Transverse colon (tissue), 4 donors: Measurements from ENCODE around the gene ZDBF2. TPM values are rescaled to one million over a fixed set of nuclear protein-coding genes. Genes with fewer than 3 reads are reported as not detected.
"Not testable (repeated sequence)": the region's sequence is repeated elsewhere in the genome, so short reads cannot be mapped to it uniquely, and the experiment has no call there.

Experiments
- DNase-seq: peaks from one replicate; pipeline ENCODE4 v3.0.0-alpha.2; 2019
- H3K27ac ChIP-seq, 4 donors: fragments of 200-600 bp; sonication (generic); 2 replicates each; pipeline ENCODE4 v1.5.1; 2016 to 2018; ENCODE audit warnings: inconsistent platforms in 4 of 4
- H3K27me3 ChIP-seq: fragments of 200-600 bp; sonication (generic); 2 replicates; pipeline ENCODE4 v1.5.1; 2017; ENCODE audit warnings: inconsistent platforms
- H3K36me3 ChIP-seq, 4 donors: fragments of 200-600 bp; sonication (generic); 2 replicates each; pipeline ENCODE4 v1.5.1; 2017 to 2019; ENCODE audit warnings: inconsistent platforms in 4 of 4
- H3K4me1 ChIP-seq, 4 donors: fragments of 200-600 bp; sonication (generic); 2 replicates each; pipeline ENCODE4 v1.5.1; 2017 to 2020; ENCODE audit warnings: inconsistent platforms in 4 of 4
- H3K4me3 ChIP-seq, 4 donors: fragments of 200-600 bp; sonication (generic); 1 replicate in 1 of 4; 2 replicates in 3 of 4; pipeline versions ENCODE4 v1.5.1 to v1.6.1; 2017 to 2019; ENCODE audit warnings: inconsistent platforms in 4 of 4
- H3K9me3 ChIP-seq, 2 donors: fragments of 200-600 bp; sonication (generic); 2 replicates each; pipeline ENCODE4 v1.5.1; 2017 to 2019; ENCODE audit warnings: inconsistent platforms in 2 of 2
- EP300 ChIP-seq: sonication (generic); formaldehyde crosslinking; IDR thresholded peaks from one replicate; pipeline ENCODE4 v1.6.1; 2017; ENCODE audit warnings: antibody characterized with exemption, low read depth
- POLR2A ChIP-seq: fragments of 450-650 bp; IDR thresholded peaks from one replicate; pipeline ENCODE4 v1.6.1; 2016; ENCODE audit warnings: antibody characterized with exemption, mild to moderate bottlenecking, moderate library complexity
- POLR2AphosphoS5 ChIP-seq, 3 donors: sonication (generic); formaldehyde crosslinking; IDR thresholded peaks; one replicate each; pipeline ENCODE4 v1.6.1; 2016; ENCODE audit warnings: antibody characterized with exemption in 3 of 3
- WGBS, 2 donors: methylation state at CpG; one replicate each; pipeline ENCODE4 v1.1.5; 2018; ENCODE audit warnings: low coverage in 1 of 2; 5-methylcytosine and 5-hydroxymethylcytosine counted together
- in situ Hi-C, 4 donors: fragments of 200-750 bp; cut with MboI; loops; one replicate each; pipeline versions ENCODE4 v1.15.0 to v1.15.1; 2017; ENCODE audit warnings: low sequenced_read_pairs in 3 of 4, low pct_ligation_motif_present in 1 of 4, low pct_unique_long_range_greater_than_20kb in 1 of 4
- intact Hi-C: fragments of 100-400 bp; cut with DNase I; formaldehyde crosslinking; loops from one replicate; pipeline ENCODE4 v1.15.1; 2023; ENCODE audit warnings: low total_unique reads
- total RNA-seq, 4 donors: library from RNA; depleted of rRNA; stranded (reverse); fragments of >200 nt; gene quantifications; one replicate each; pipeline ENCODE4 v1.1.0, GENCODE V29; 2016
- TF ChIP-seq, protein P1 (sequence below), 5 experiments: fragments of 200-600 bp in 3 of 5; fragments of 450-650 bp in 2 of 5; sonication (generic) in 3 of 5; IDR thresholded peaks; 1 replicate in 2 of 5; 2 replicates in 3 of 5; pipeline ENCODE4 v1.5.1; 2016 to 2017; ENCODE audit warnings: antibody characterized with exemption in 5 of 5, inconsistent platforms in 3 of 5, mild to moderate bottlenecking in 2 of 5, moderate library complexity in 1 of 5

The ZDBF2 gene
- total RNA-seq, 4 donors from 2014 or later = 2.2 to 9.4 (median 6.6) TPM

DNA sequence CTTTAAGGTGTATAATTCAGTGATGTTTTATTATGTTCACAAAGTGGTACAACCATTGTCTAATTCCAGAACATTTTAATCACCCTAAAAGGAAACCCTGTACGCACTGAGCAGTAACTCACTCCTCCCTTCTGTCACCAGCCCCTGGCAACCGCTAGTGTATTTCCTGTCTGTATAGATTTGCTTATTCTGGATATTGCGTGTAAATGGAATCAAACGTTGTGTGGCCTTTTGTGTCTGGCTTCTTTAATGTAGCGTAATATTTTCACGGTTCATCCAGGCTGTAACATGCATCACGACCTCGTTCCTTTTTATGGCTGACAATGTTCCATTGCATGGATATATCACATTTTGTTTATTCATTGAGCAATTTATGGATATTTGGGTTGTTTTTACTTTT lies 8.3 kb downstream of the ZDBF2 start:
- Histone ChIP-seq H3K9me3 (peaks cover 3 to 9% of the 10 kb centered on the region in 2 donors), H3K27ac (no peak overlapping the region), H3K27me3 (peaks cover 30% of the 10 kb centered on the region), H3K36me3 (no peaks in the 10 kb centered on the region), H3K4me1 (no peaks in the 10 kb centered on the region), H3K4me3 (no peak overlapping the region)
- 74 to 82% methylated on average over 8 of the region's 8 CpGs for WGBS, 2 donors
- in situ Hi-C loops = no loop called here
- DNase-seq = no peak
- intact Hi-C loops = no loop called here
- no peak for TF ChIP-seq EP300
- TF ChIP-seq POLR2AphosphoS5 (IDR thresholded peaks at IDR 0.05) = no peak

GRCh38 chr2:206287197-206287596 lies 12.7 kb downstream of the ZDBF2 start:
- TF ChIP-seq POLR2A = no peak
- intact Hi-C loops = no loop called here
- in situ Hi-C loops = no loop called here
- H3K9me3 ChIP-seq = peaks cover 4 to 9% of the 10 kb centered on the region in 2 donors
- H3K4me3 ChIP-seq = no peak overlapping the region
- DNase-seq = no peak
- WGBS, 2 donors = 92 to 94% methylated on average over 2 of the region's 2 CpGs
- peaks cover 3% of the 10 kb centered on the region for H3K27me3 ChIP-seq
- no peaks in the 10 kb centered on the region for H3K4me1 ChIP-seq
- no peaks in the 10 kb centered on the region for H3K36me3 ChIP-seq
- H3K27ac ChIP-seq = no peak overlapping the region

- Histone ChIP-seq H3K27me3 (no peaks in the 10 kb centered on the region), H3K27ac (no peak overlapping the region), H3K9me3 (peaks cover 4 to 9% of the 10 kb centered on the region in 2 donors), H3K4me1 (no peaks in the 10 kb centered on the region), H3K36me3 (no peaks in the 10 kb centered on the region), H3K4me3 (no peak overlapping the region)
- in situ Hi-C loops (no loop called here), intact Hi-C loops (no loop called here)
- 82% methylated on average over 4 of the region's 4 CpGs; no CpG with 5 or more reads in 1 of the 2 donors for WGBS, 2 donors
- TF ChIP-seq POLR2A (no peak), EP300 (no peak), POLR2AphosphoS5 (IDR thresholded peaks at IDR 0.05) (no peak)
- TF ChIP-seq, protein P1, sequence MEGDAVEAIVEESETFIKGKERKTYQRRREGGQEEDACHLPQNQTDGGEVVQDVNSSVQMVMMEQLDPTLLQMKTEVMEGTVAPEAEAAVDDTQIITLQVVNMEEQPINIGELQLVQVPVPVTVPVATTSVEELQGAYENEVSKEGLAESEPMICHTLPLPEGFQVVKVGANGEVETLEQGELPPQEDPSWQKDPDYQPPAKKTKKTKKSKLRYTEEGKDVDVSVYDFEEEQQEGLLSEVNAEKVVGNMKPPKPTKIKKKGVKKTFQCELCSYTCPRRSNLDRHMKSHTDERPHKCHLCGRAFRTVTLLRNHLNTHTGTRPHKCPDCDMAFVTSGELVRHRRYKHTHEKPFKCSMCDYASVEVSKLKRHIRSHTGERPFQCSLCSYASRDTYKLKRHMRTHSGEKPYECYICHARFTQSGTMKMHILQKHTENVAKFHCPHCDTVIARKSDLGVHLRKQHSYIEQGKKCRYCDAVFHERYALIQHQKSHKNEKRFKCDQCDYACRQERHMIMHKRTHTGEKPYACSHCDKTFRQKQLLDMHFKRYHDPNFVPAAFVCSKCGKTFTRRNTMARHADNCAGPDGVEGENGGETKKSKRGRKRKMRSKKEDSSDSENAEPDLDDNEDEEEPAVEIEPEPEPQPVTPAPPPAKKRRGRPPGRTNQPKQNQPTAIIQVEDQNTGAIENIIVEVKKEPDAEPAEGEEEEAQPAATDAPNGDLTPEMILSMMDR (IDR thresholded peaks at IDR 0.05) = no peak
- DNase-seq = no peak
These were observed 14.9 kb downstream of the ZDBF2 start for GRCh38 chr2:206289391-206289790.

- intact Hi-C loops (no loop called here), in situ Hi-C loops (no loop called here)
- WGBS, 2 donors = 83 to 92% methylated on average over 2 to 3 of the region's 3 CpGs
- Histone ChIP-seq H3K4me3 (no peak overlapping the region), H3K36me3 (no peaks in the 10 kb centered on the region), H3K9me3 (no peaks in the 10 kb centered on the region), H3K27me3 (no peaks in the 10 kb centered on the region), H3K4me1 (no peaks in the 10 kb centered on the region), H3K27ac (no peak overlapping the region)
- no peak for TF ChIP-seq POLR2AphosphoS5 (IDR thresholded peaks at IDR 0.05)
- no peak for TF ChIP-seq POLR2A
- TF ChIP-seq, protein P1 (IDR thresholded peaks at IDR 0.05) = no peak
- TF ChIP-seq EP300 = no peak
- DNase-seq = no peak
These were observed 21.7 kb downstream of the ZDBF2 start for GRCh38 chr2:206296128-206296527.

GRCh38 chr2:206299608-206300007 lies 25.1 kb downstream of the ZDBF2 start:
- H3K4me1 ChIP-seq, H3K4me3 ChIP-seq, H3K27ac ChIP-seq, H3K36me3 ChIP-seq, intact Hi-C loops, DNase-seq, H3K9me3 ChIP-seq, in situ Hi-C loops, H3K27me3 ChIP-seq: not testable (repeated sequence)
- WGBS, 2 donors = 81 to 84% methylated on average over 8 to 10 of the region's 10 CpGs
